Transverse colon (tissue), 4 donors: ENCODE data around the gene SLC29A4. TPM values are rescaled to one million over a fixed set of nuclear protein-coding genes. Genes with fewer than 3 reads are reported as not detected.
A peak's percentile ranks its signal among the peaks of the same experiment; 100 is the strongest.
"Not testable (repeated sequence)": the region's sequence is repeated elsewhere in the genome, so short reads cannot be mapped to it uniquely, and the experiment has no call there.

ENCODE experiments used
- DNase-seq: peaks from one replicate; pipeline ENCODE4 v3.0.0-alpha.2; 2019
- H3K27ac ChIP-seq, 4 donors: fragments of 200-600 bp; sonication (generic); 2 replicates each; pipeline ENCODE4 v1.5.1; 2016 to 2018; ENCODE audit warnings: inconsistent platforms in 4 of 4
- H3K27me3 ChIP-seq: fragments of 200-600 bp; sonication (generic); 2 replicates; pipeline ENCODE4 v1.5.1; 2017; ENCODE audit warnings: inconsistent platforms
- H3K36me3 ChIP-seq, 4 donors: fragments of 200-600 bp; sonication (generic); 2 replicates each; pipeline ENCODE4 v1.5.1; 2017 to 2019; ENCODE audit warnings: inconsistent platforms in 4 of 4
- H3K4me1 ChIP-seq, 4 donors: fragments of 200-600 bp; sonication (generic); 2 replicates each; pipeline ENCODE4 v1.5.1; 2017 to 2020; ENCODE audit warnings: inconsistent platforms in 4 of 4
- H3K4me3 ChIP-seq, 4 donors: fragments of 200-600 bp; sonication (generic); 1 replicate in 1 of 4; 2 replicates in 3 of 4; pipeline versions ENCODE4 v1.5.1 to v1.6.1; 2017 to 2019; ENCODE audit warnings: inconsistent platforms in 4 of 4
- H3K9me3 ChIP-seq, 2 donors: fragments of 200-600 bp; sonication (generic); 2 replicates each; pipeline ENCODE4 v1.5.1; 2017 to 2019; ENCODE audit warnings: inconsistent platforms in 2 of 2
- CTCF ChIP-seq, 5 experiments: fragments of 200-600 bp in 3 of 5; fragments of 450-650 bp in 2 of 5; sonication (generic) in 3 of 5; IDR thresholded peaks; 1 replicate in 2 of 5; 2 replicates in 3 of 5; pipeline ENCODE4 v1.5.1; 2016 to 2017; ENCODE audit warnings: antibody characterized with exemption in 5 of 5, inconsistent platforms in 3 of 5, mild to moderate bottlenecking in 2 of 5, moderate library complexity in 1 of 5
- EP300 ChIP-seq: sonication (generic); formaldehyde crosslinking; IDR thresholded peaks from one replicate; pipeline ENCODE4 v1.6.1; 2017; ENCODE audit warnings: antibody characterized with exemption, low read depth
- POLR2A ChIP-seq: fragments of 450-650 bp; IDR thresholded peaks from one replicate; pipeline ENCODE4 v1.6.1; 2016; ENCODE audit warnings: antibody characterized with exemption, mild to moderate bottlenecking, moderate library complexity
- POLR2AphosphoS5 ChIP-seq, 3 donors: sonication (generic); formaldehyde crosslinking; IDR thresholded peaks; one replicate each; pipeline ENCODE4 v1.6.1; 2016; ENCODE audit warnings: antibody characterized with exemption in 3 of 3
- WGBS, 2 donors: methylation state at CpG; one replicate each; pipeline ENCODE4 v1.1.5; 2018; ENCODE audit warnings: low coverage in 1 of 2; 5-methylcytosine and 5-hydroxymethylcytosine counted together
- in situ Hi-C, 4 donors: fragments of 200-750 bp; cut with MboI; loops; one replicate each; pipeline versions ENCODE4 v1.15.0 to v1.15.1; 2017; ENCODE audit warnings: low sequenced_read_pairs in 3 of 4, low pct_ligation_motif_present in 1 of 4, low pct_unique_long_range_greater_than_20kb in 1 of 4
- intact Hi-C: fragments of 100-400 bp; cut with DNase I; formaldehyde crosslinking; loops from one replicate; pipeline ENCODE4 v1.15.1; 2023; ENCODE audit warnings: low total_unique reads
- total RNA-seq, 4 donors: library from RNA; depleted of rRNA; stranded (reverse); fragments of >200 nt; gene quantifications; one replicate each; pipeline ENCODE4 v1.1.0, GENCODE V29; 2016

Gene SLC29A4
- total RNA-seq, 4 donors from 2014 or later, result 0.60 to 36.3 (median 2.6) TPM

DNA sequence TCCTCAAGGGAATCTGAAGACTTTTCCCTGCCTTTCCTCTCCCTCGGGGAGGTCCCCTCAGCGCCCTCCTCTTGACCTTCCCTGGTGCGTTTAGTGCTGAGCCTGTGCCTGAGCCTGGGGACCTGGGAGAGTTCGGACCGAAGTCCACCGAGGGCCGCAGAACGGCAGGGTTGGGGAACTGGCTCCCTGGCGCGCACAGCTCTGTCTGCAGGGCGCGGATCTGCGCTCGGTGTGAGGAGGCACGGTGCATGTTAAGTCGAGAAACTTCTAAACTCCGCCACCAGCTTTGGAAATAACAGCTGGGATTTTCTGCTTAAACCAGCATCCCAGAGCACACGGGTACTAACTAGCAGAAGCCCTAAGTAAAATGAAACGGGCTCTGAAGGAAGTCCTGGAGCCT, 44.2 kb upstream of the SLC29A4 start:
- H3K4me1 ChIP-seq, result peaks cover 4 to 21% (median 12%) of the 10 kb centered on the region in 4 donors
- DNase-seq, result no peak
- 70% methylated on average over 19 of the region's 19 CpGs; no CpG with 5 or more reads in 1 of the 2 donors for WGBS, 2 donors
- in situ Hi-C loops, result loop anchor here in 2 of 4 donors (25.0 kb wide), 1 partner anchor 224 kb away; no protein-coding TSS in a partner anchor
- intact Hi-C loops, result loop anchor here (10.0 kb wide), 1 partner anchor 216 kb away; no protein-coding TSS in a partner anchor
- no peak overlapping the region for H3K27ac ChIP-seq
- no peaks in the 10 kb centered on the region for H3K27me3 ChIP-seq
- no peaks in the 10 kb centered on the region for H3K9me3 ChIP-seq
- no peak for TF ChIP-seq CTCF (IDR thresholded peaks at IDR 0.05)
- TF ChIP-seq POLR2AphosphoS5 (IDR thresholded peaks at IDR 0.05), result no peak
- no peak for TF ChIP-seq EP300
- no peak for TF ChIP-seq POLR2A
- H3K4me3 ChIP-seq, result no peak overlapping the region
- H3K36me3 ChIP-seq, result no peaks in the 10 kb centered on the region

- H3K36me3 ChIP-seq, result no peaks in the 10 kb centered on the region
- in situ Hi-C loops (loop anchor here in 2 of 4 donors (25.0 kb wide), 1 partner anchor 219 kb away; no protein-coding TSS in a partner anchor), intact Hi-C loops (no loop called here)
- no peaks in the 10 kb centered on the region for H3K27me3 ChIP-seq
- DNase-seq, result no peak
- no peak overlapping the region for H3K27ac ChIP-seq
- peaks cover 4 to 14% (median 12%) of the 10 kb centered on the region in 4 donors for H3K4me1 ChIP-seq
- TF ChIP-seq POLR2A, result no peak
- TF ChIP-seq EP300, result no peak
- no peak for TF ChIP-seq POLR2AphosphoS5 (IDR thresholded peaks at IDR 0.05)
- TF ChIP-seq CTCF (IDR thresholded peaks at IDR 0.05), result no peak
- H3K9me3 ChIP-seq, result no peaks in the 10 kb centered on the region
- 89% methylated on average over 12 of the region's 12 CpGs; no CpG with 5 or more reads in 1 of the 2 donors for WGBS, 2 donors
- H3K4me3 ChIP-seq, result no peak overlapping the region
These were observed 39.5 kb upstream of the SLC29A4 start for GRCh38 chr7:5243261-5243660.

DNA sequence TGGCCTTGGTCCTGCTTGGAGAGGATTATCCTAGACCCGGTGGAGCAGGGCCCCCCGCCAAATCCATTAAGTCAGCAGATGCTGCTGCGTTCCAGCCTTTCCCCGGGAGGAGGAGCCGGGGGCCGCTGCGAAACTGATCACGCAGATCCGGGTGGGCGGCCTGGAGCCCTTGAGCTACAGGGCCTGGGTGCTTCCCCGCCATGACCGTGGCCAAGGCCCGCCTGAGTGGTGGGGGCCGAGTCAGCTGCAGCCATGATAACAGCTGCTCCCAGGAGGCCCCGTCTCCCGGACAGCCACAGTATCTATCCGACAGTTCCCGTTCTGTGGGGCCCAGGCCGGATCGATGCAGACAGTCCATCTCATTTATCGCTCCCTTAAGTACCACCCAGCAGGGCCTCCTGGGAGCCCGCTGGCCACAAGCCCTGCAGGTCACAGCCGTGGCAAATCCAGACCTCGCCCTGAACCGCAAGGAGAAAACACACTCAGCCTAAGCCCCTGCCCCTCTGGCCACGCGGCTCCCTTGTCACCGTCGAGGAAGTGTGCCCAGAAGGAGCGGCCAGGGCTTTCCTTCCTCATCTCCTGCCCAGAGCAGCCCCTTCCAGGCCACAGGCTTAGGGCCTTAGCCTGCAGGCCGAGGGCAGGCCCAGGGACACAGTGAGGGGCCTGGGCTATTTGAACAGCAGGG, 34.4 kb upstream of the SLC29A4 start:
- TF ChIP-seq EP300, result no peak
- TF ChIP-seq POLR2A, result no peak
- no peak for TF ChIP-seq CTCF (IDR thresholded peaks at IDR 0.05)
- no peak for TF ChIP-seq POLR2AphosphoS5 (IDR thresholded peaks at IDR 0.05)
- 73% methylated on average over 30 of the region's 31 CpGs; no CpG with 5 or more reads in 1 of the 2 donors for WGBS, 2 donors
- intact Hi-C loops (no loop called here), in situ Hi-C loops (loop anchor here in 2 of 4 donors (25.0 kb wide), 1 partner anchor 214 kb away; no protein-coding TSS in a partner anchor)
- H3K9me3 ChIP-seq, result no peaks in the 10 kb centered on the region
- DNase-seq, result peak; percentile 49
- H3K27me3 ChIP-seq, result no peaks in the 10 kb centered on the region
- peak overlapping the region in 3 of 4 donors; percentile 12 to 43 (median 24) for H3K27ac ChIP-seq
- H3K36me3 ChIP-seq, result no peaks in the 10 kb centered on the region
- H3K4me1 ChIP-seq, result no peaks in the 10 kb centered on the region
- H3K4me3 ChIP-seq, result no peak overlapping the region

- H3K4me1 ChIP-seq, H3K9me3 ChIP-seq, H3K27ac ChIP-seq, H3K27me3 ChIP-seq, in situ Hi-C loops, intact Hi-C loops, H3K4me3 ChIP-seq, H3K36me3 ChIP-seq, DNase-seq: not testable (repeated sequence)
- WGBS, 2 donors, result 81% methylated on average over 8 of the region's 8 CpGs; no CpG with 5 or more reads in 1 of the 2 donors
These were observed 32.0 kb upstream of the SLC29A4 start for GRCh38 chr7:5250787-5251186.

DNA sequence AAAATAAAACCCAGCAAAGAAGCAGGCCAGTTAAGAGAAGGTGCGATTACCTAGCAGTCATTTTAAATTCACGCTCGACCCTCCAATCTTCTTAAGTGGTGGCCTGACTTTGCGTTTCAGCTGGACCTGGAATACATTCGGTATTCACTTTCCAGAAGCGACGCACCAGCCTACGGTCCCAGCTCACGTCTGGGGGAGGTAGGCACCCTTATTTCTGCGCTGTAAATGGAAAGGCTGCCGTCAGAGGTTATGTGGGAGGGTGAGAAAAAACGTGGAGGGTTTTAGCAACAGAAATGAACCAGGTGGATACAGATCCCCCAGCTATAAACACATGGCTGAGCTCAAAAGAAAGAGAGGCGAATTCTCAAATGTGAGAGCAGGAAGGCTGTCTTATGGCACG, 29.2 kb upstream of the SLC29A4 start:
- H3K4me1 ChIP-seq, H3K36me3 ChIP-seq, H3K27ac ChIP-seq, H3K4me3 ChIP-seq, H3K27me3 ChIP-seq, H3K9me3 ChIP-seq, in situ Hi-C loops, DNase-seq, intact Hi-C loops: not testable (repeated sequence)
- 81 to 82% methylated on average over 14 of the region's 14 CpGs for WGBS, 2 donors

DNA sequence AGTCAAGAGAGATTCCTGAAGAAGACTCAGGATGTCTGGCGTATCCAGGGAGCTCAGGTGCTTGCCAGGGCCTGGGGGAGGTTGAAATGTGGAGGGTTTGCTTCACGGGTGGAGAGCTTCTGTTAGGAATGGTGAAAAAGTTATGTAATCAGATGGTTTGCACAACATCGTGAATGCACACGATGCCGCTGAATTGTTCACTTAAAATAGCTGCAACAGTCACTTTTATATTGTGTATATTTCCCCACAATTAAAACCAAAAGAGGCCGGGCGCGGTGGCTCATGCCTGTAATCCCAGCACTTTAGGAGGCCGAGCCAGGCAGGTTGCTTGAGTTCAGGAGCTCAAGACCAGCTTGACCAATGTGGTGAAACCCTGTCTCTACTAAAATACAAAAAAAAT, 28.4 kb upstream of the SLC29A4 start:
- intact Hi-C loops, H3K27ac ChIP-seq, H3K4me1 ChIP-seq, H3K36me3 ChIP-seq, H3K4me3 ChIP-seq, in situ Hi-C loops, DNase-seq, H3K27me3 ChIP-seq, H3K9me3 ChIP-seq: not testable (repeated sequence)
- 65 to 71% methylated on average over 9 of the region's 9 CpGs for WGBS, 2 donors
